Activated effector memory CD4-positive, alpha-beta T cell treated with anti-CD3 and anti-CD28 coated beads, Interleukin-2, amount 50 U/mL, for 16 hours (primary cell): ENCODE data around the gene FBXO4.

Experiments used
- DNase-seq: peaks from one replicate; pipeline ENCODE4 v3.0.0-alpha.2; 2020

The FBXO4 gene

GRCh38 chr5:41924872-41925554, at the start of gene FBXO4:
TSS of gene FBXO4 (plus strand) at chr5:41925281. CDS start at chr5:41925310, 29 bp downstream.
- DNase-seq, result peak; percentile 95

- DNase-seq, result no peak
Measured at GRCh38 chr5:41876678-41877077, 48.4 kb upstream of the FBXO4 start.

- no peak for DNase-seq
Measured at GRCh38 chr5:41877408-41877807, 47.7 kb upstream of the FBXO4 start.

- no peak for DNase-seq
Measured at GRCh38 chr5:41878173-41878572, 46.9 kb upstream of the FBXO4 start.

- DNase-seq, result no peak
Measured at GRCh38 chr5:41878643-41879478, 46.2 kb upstream of the FBXO4 start.

GRCh38 chr5:41882765-41883164, 42.3 kb upstream of the FBXO4 start:
- no peak for DNase-seq

- no peak for DNase-seq
Measured at GRCh38 chr5:41883243-41883642, 41.8 kb upstream of the FBXO4 start.

- DNase-seq, result no peak
Measured at GRCh38 chr5:41883936-41884335, 41.1 kb upstream of the FBXO4 start.

GRCh38 chr5:41885286-41885685, 39.8 kb upstream of the FBXO4 start:
- DNase-seq, result no peak

- no peak for DNase-seq
Measured at GRCh38 chr5:41891066-41891707, 33.9 kb upstream of the FBXO4 start.

GRCh38 chr5:41892031-41892430, 33.0 kb upstream of the FBXO4 start:
- DNase-seq, result no peak

GRCh38 chr5:41893074-41893851, 31.8 kb upstream of the FBXO4 start:
- DNase-seq, result no peak

GRCh38 chr5:41896230-41896629, 28.9 kb upstream of the FBXO4 start:
- DNase-seq, result no peak

GRCh38 chr5:41903382-41903891, 21.6 kb upstream of the FBXO4 start:
- no peak for DNase-seq

GRCh38 chr5:41903892-41904799, 20.9 kb upstream of the FBXO4 start, which contains the start of gene RIMOC1:
TSS of gene RIMOC1 (plus strand) at chr5:41904344. CDS start at chr5:41904368, 24 bp downstream.
- peak; percentile 99 for DNase-seq

GRCh38 chr5:41906151-41906550, 18.9 kb upstream of the FBXO4 start:
- no peak for DNase-seq

GRCh38 chr5:41908374-41909079, 16.6 kb upstream of the FBXO4 start:
- DNase-seq, result no peak

GRCh38 chr5:41918105-41918504, 7.0 kb upstream of the FBXO4 start:
- DNase-seq, result no peak

GRCh38 chr5:41921166-41921565, 3.9 kb upstream of the FBXO4 start:
- DNase-seq, result no peak

GRCh38 chr5:41921874-41922273, 3.2 kb upstream of the FBXO4 start:
- no peak for DNase-seq

GRCh38 chr5:41924526-41924871, 582 bp upstream of the FBXO4 start:
- DNase-seq, result no peak
